ENCODE measurements around the gene ZNF423.

Gene ZNF423

DNA sequence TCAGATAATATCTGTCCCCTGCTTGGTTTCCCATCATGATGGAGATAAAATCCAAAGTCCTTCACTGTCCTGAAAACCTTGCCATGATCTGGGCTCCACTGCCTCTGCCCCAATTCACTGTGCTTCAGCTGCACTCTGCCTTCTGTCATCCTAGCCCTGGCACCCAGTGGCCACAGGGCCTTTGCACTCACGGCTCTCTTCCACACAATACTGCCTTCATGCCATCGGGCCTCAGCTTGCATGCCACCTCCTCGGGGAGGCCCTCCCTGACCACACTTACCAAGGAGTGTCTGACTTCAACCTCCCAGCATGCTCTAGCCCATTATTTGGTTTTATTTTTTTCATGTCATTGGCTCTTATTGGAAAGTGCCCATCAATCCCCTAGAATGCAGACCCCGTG lies 336.2 kb downstream of the ZNF423 start:
- no peaks in the 10 kb centered on the region for H3F3A ChIP-seq (ENCODE audit: insufficient read depth, low read length)
- H4K20me1 ChIP-seq (ENCODE audit: insufficient read depth, low read length): no peaks in the 10 kb centered on the region
- no peak overlapping the region for H3K27ac ChIP-seq (ENCODE audit: low read depth, low read length, poor library complexity, severe bottlenecking)
- H3K4me2 ChIP-seq (ENCODE audit: low read length): no peak overlapping the region
- TF ChIP-seq EZH2 (IDR thresholded peaks at IDR 0.05; ENCODE audit: borderline replicate concordance, low read length) (no peak), CTCF (IDR thresholded peaks at IDR 0.05; ENCODE audit: low read length) (no peak)
- H3K27me3 ChIP-seq (ENCODE audit: insufficient read depth, low read length): 0 out of 2 replicates have a peak, but pooled peaks cover 4% of the 10 kb centered on the region
- no peaks in the 10 kb centered on the region for H3K36me3 ChIP-seq (ENCODE audit: insufficient read depth, low read length)
- no peaks in the 10 kb centered on the region for H3K9me3 ChIP-seq (ENCODE audit: low read length)
- peaks cover 10% of the 10 kb centered on the region for H3K4me1 ChIP-seq (ENCODE audit: insufficient read depth, low read length, severe bottlenecking)
- no peak overlapping the region for H2AFZ ChIP-seq (ENCODE audit: low read length)
- H3K79me2 ChIP-seq (ENCODE audit: insufficient read depth, low read length): no peaks in the 10 kb centered on the region
- H3K9me2 ChIP-seq (ENCODE audit: low read depth, low read length): no peaks in the 10 kb centered on the region
- no peak overlapping the region for H3K9ac ChIP-seq (ENCODE audit: low read length)
- H3K4me3 ChIP-seq (ENCODE audit: low read depth, low read length, poor library complexity, severe bottlenecking): no peak overlapping the region

DNA sequence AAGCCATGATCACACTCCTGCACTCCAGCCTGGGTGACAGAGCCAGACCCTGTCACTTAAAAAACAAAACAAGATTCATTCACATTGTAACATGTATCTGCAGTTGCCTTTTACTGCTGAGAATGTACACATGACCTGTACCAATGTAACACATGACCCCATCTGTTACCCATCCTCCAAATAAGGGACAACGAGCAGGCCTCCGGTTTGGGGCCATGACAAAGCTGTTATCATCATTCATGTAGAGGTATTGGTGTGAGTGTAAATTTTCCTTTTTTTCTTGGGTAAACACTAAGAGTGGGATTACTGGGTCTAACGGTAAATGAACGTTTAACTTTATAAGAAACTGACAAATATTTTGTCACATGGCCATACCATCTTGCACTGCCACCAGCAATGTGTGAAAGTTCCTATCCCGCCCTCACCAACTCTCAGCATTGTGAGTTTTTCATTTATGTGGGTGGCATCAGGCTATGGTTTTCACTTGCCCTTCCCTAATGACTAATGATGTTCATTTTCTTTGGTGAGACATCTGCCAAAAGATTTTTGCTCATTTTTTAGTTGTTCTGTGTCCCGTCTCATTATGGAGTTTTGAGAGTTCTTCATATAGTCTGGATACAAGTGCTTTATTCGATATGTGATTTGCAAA lies 336.8 kb downstream of the ZNF423 start:
- Histone ChIP-seq H4K20me1 (ENCODE audit: insufficient read depth, low read length) (no peaks in the 10 kb centered on the region), H3K27ac (ENCODE audit: low read depth, low read length, poor library complexity, severe bottlenecking) (no peak overlapping the region), H3F3A (ENCODE audit: insufficient read depth, low read length) (no peaks in the 10 kb centered on the region), H3K9me2 (ENCODE audit: low read depth, low read length) (no peaks in the 10 kb centered on the region), H3K27me3 (ENCODE audit: insufficient read depth, low read length) (0 out of 2 replicates have a peak, but pooled peaks cover 4% of the 10 kb centered on the region), H3K9ac (ENCODE audit: low read length) (no peak overlapping the region), H3K4me3 (ENCODE audit: low read depth, low read length, poor library complexity, severe bottlenecking) (no peak overlapping the region), H3K79me2 (ENCODE audit: insufficient read depth, low read length) (no peaks in the 10 kb centered on the region), H2AFZ (ENCODE audit: low read length) (no peak overlapping the region), H3K4me2 (ENCODE audit: low read length) (no peak overlapping the region), H3K9me3 (ENCODE audit: low read length) (no peaks in the 10 kb centered on the region), H3K4me1 (ENCODE audit: insufficient read depth, low read length, severe bottlenecking) (peaks cover 10% of the 10 kb centered on the region), H3K36me3 (ENCODE audit: insufficient read depth, low read length) (no peaks in the 10 kb centered on the region)
- no peak for TF ChIP-seq CTCF (IDR thresholded peaks at IDR 0.05; ENCODE audit: low read length)
- no peak for TF ChIP-seq EZH2 (IDR thresholded peaks at IDR 0.05; ENCODE audit: borderline replicate concordance, low read length)

DNA sequence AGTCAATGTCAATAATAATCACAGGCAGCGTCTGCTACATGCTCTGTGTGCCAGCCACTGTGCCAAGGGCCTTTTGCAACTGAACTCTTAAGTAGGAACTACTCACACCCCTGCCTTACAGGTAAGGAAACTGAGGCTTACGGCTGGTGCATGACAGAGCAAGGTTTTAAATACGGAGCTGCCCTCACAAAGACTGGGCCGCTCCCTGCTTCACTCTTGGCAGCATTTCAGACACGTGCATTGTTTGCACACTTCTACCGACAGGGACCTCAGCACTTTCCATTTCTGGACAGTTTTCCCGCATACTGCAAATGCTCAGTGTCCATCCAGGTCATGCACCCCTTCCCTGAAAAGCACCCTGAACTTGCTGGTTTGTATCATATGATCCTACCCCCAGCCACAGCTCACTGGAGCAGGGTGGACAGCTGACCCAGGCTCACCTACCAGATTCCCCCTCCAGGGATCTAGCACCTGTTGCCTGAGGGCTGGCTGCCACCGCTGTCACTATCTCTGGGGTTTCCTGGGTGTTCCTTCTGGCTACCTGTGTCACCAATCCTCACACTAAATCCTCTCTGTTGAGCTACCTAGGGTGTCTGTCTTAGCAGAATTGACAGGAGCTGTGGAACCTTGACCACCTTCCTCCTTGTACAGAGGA lies 339.4 kb downstream of the ZNF423 start:
- no peaks in the 10 kb centered on the region for H3F3A ChIP-seq (ENCODE audit: insufficient read depth, low read length)
- H3K9me2 ChIP-seq (ENCODE audit: low read depth, low read length): no peaks in the 10 kb centered on the region
- H3K4me3 ChIP-seq (ENCODE audit: low read depth, low read length, poor library complexity, severe bottlenecking): no peak overlapping the region
- H3K79me2 ChIP-seq (ENCODE audit: insufficient read depth, low read length): no peaks in the 10 kb centered on the region
- H3K27me3 ChIP-seq (ENCODE audit: insufficient read depth, low read length): 0 out of 2 replicates have a peak, but pooled peaks cover 4% of the 10 kb centered on the region
- H3K4me1 ChIP-seq (ENCODE audit: insufficient read depth, low read length, severe bottlenecking): peaks cover 7% of the 10 kb centered on the region
- no peaks in the 10 kb centered on the region for H3K9me3 ChIP-seq (ENCODE audit: low read length)
- no peak overlapping the region for H2AFZ ChIP-seq (ENCODE audit: low read length)
- H3K4me2 ChIP-seq (ENCODE audit: low read length): no peak overlapping the region
- TF ChIP-seq EZH2 (IDR thresholded peaks at IDR 0.05; ENCODE audit: borderline replicate concordance, low read length) (no peak), CTCF (IDR thresholded peaks at IDR 0.05; ENCODE audit: low read length) (no peak)
- no peaks in the 10 kb centered on the region for H3K36me3 ChIP-seq (ENCODE audit: insufficient read depth, low read length)
- H3K27ac ChIP-seq (ENCODE audit: low read depth, low read length, poor library complexity, severe bottlenecking): no peak overlapping the region
- no peak overlapping the region for H3K9ac ChIP-seq (ENCODE audit: low read length)
- H4K20me1 ChIP-seq (ENCODE audit: insufficient read depth, low read length): no peaks in the 10 kb centered on the region
